SK-MEL-5 (cell line): Measurements from ENCODE around the gene PIGQ. TPM values are rescaled to one million over a fixed set of nuclear protein-coding genes. Genes with fewer than 3 reads are reported as not detected.
"Not testable (repeated sequence)": the region's sequence is repeated elsewhere in the genome, so short reads cannot be mapped to it uniquely, and the experiment has no call there.

Source experiments
- DNase-seq: peaks from one replicate; pipeline ENCODE4 v3.0.0-alpha.2; 2016; ENCODE audit warnings: low read depth, low spot score
- in situ Hi-C: cut with HindIII; loops from 2 replicates; pipeline ENCODE4 v1.10.0; 2016; ENCODE audit warnings: low sequenced_read_pairs, high pct_unique_total_duplicates, low pct_unique_long_range_greater_than_20kb
- total RNA-seq: library from RNA; depleted of rRNA; stranded (reverse); fragments of >200 nt; shearing (Covaris generic); gene quantifications from 2 replicates; pipeline ENCODE4 v1.2.3, GENCODE V29; 2014

PIGQ gene
- total RNA-seq, 1 experiment from 2014 or later = 24.5 TPM

GRCh38 chr16:590188-590814 is 20.5 kb downstream of the PIGQ start:
- no peak for DNase-seq
- in situ Hi-C loops = no loop called here

GRCh38 chr16:590815-591200 is 21.0 kb downstream of the PIGQ start:
- no peak for DNase-seq
- in situ Hi-C loops = no loop called here

GRCh38 chr16:591231-591630 is 21.5 kb downstream of the PIGQ start:
- in situ Hi-C loops = no loop called here
- DNase-seq = no peak

GRCh38 chr16:591892-592517 is 22.2 kb downstream of the PIGQ start:
- in situ Hi-C loops = no loop called here
- no peak for DNase-seq

- DNase-seq = no peak
- in situ Hi-C loops = no loop called here
Observed at GRCh38 chr16:592518-593306, 22.9 kb downstream of the PIGQ start.

- in situ Hi-C loops = no loop called here
- DNase-seq = no peak
Observed at GRCh38 chr16:593406-593805, 23.6 kb downstream of the PIGQ start.

- in situ Hi-C loops = no loop called here
- no peak for DNase-seq
Observed at GRCh38 chr16:593807-594206, 24.0 kb downstream of the PIGQ start.

GRCh38 chr16:595094-595528 is 25.3 kb downstream of the PIGQ start:
- DNase-seq = no peak
- in situ Hi-C loops = no loop called here

GRCh38 chr16:595942-596735 is 26.4 kb downstream of the PIGQ start:
- in situ Hi-C loops = no loop called here
- no peak for DNase-seq

GRCh38 chr16:596736-597060 is 26.9 kb downstream of the PIGQ start:
- DNase-seq = no peak
- in situ Hi-C loops = no loop called here

GRCh38 chr16:597655-598054 is 27.9 kb downstream of the PIGQ start:
- DNase-seq, in situ Hi-C loops: not testable (repeated sequence)

GRCh38 chr16:598823-599739 is 29.3 kb downstream of the PIGQ start:
- in situ Hi-C loops = no loop called here
- no peak for DNase-seq

- peak; percentile 52 for DNase-seq
- in situ Hi-C loops = no loop called here
Observed at GRCh38 chr16:600781-601180, 31.0 kb downstream of the PIGQ start.

- no peak for DNase-seq
- in situ Hi-C loops = no loop called here
Observed at GRCh38 chr16:603933-604332, 34.2 kb downstream of the PIGQ start.

- no peak for DNase-seq
- in situ Hi-C loops = no loop called here
Observed at GRCh38 chr16:606656-607307, 37.0 kb downstream of the PIGQ start.

GRCh38 chr16:608019-608418 is 38.3 kb downstream of the PIGQ start:
- DNase-seq = no peak
- in situ Hi-C loops = no loop called here

- DNase-seq = no peak
- in situ Hi-C loops = no loop called here
Observed at GRCh38 chr16:609316-609715, 39.5 kb downstream of the PIGQ start.
